ENCODE data around the gene TCERG1. TPM values are rescaled to one million over a fixed set of nuclear protein-coding genes. Genes with fewer than 3 reads are reported as not detected.

Gene TCERG1
- polyA plus RNA-seq, 1 of the 3 experiments (the other 2 are of a cell fraction), result 38.5 TPM

- peak; percentile 76 for TF ChIP-seq CTCF (IDR thresholded peaks at IDR 0.05)
- peak; percentile 3; the same call in 1 of the 2 replicates for TF ChIP-seq TCF12 (IDR thresholded peaks at IDR 0.05)
- peak; percentile 84; the same call in 1 of the 2 replicates for TF ChIP-seq USF1 (IDR thresholded peaks at IDR 0.05; ENCODE audit: borderline replicate concordance, low read depth)
- no peak for TF ChIP-seq NFIC (IDR thresholded peaks at IDR 0.05; ENCODE audit: borderline replicate concordance)
- no peak for TF ChIP-seq GATA2 (CRISPR knock-in tag; IDR thresholded peaks at IDR 0.05)
- no peak for TF ChIP-seq FOSL2 (IDR thresholded peaks at IDR 0.05; ENCODE audit: borderline replicate concordance, low read depth)
- peak; percentile 96 for TF ChIP-seq YY1 (IDR thresholded peaks at IDR 0.05; ENCODE audit: low read depth)
- no peak for TF ChIP-seq RAD21 (IDR thresholded peaks at IDR 0.05; ENCODE audit: low read length)
These were observed at the start of gene TCERG1 (continued) for GRCh38 chr5:146446861-146447733.

- WGBS (ENCODE audit: low lambda C conversion rate), result 51% methylated on average over 4 of the region's 4 CpGs
- Histone ChIP-seq H3K27ac (ENCODE audit: low read depth in 2 of 2, low read length in 1 of 2) (no peak overlapping the region), H3K4me3 (ENCODE audit: low read depth in 2 of 2, low read length in 1 of 2) (no peak overlapping the region), H3F3A (replicated peaks; ENCODE audit: insufficient read depth) (no peaks in the 10 kb centered on the region), H3K4me2 (no peak overlapping the region), H3K9me3 (no peaks in the 10 kb centered on the region), H3K9ac (no peak overlapping the region), H3K79me2 (ENCODE audit: insufficient read depth) (no peaks in the 10 kb centered on the region), H3K27me3 (ENCODE audit: insufficient read depth) (peaks cover 14% of the 10 kb centered on the region; the same call in 1 of the 2 replicates), H4K20me1 (ENCODE audit: insufficient read depth) (no peaks in the 10 kb centered on the region), H3K36me3 (replicated peaks in 1 of 2; ENCODE audit: control insufficient read depth in 1 of 2, insufficient read depth in 2 of 2, low read length in 1 of 2) (no peaks in the 10 kb centered on the region), H2AFZ (ENCODE audit: low read depth) (no peak overlapping the region), H3K4me1 (ENCODE audit: control insufficient read depth in 1 of 2, insufficient read depth in 2 of 2, low read depth in 1 of 2, low read length in 1 of 2) (no peaks in the 10 kb centered on the region), H3K9me2 (no peaks in the 10 kb centered on the region)
- DNase-seq, result no peak
- TF ChIP-seq RCOR1 (IDR thresholded peaks at IDR 0.05; ENCODE audit: low read length) (no peak), ZBTB33 (IDR thresholded peaks at IDR 0.05; ENCODE audit: borderline replicate concordance, low read depth) (no peak), EP300 (IDR thresholded peaks at IDR 0.05; ENCODE audit: borderline replicate concordance in 1 of 2, low read depth in 1 of 2, low read length in 1 of 2) (no peak), MEF2A (IDR thresholded peaks at IDR 0.05; ENCODE audit: borderline replicate concordance, low read depth) (no peak), RXRA (IDR thresholded peaks at IDR 0.05; ENCODE audit: borderline replicate concordance, low read depth) (no peak), RAD21 (IDR thresholded peaks at IDR 0.05; ENCODE audit: low read length) (no peak), SMC3 (IDR thresholded peaks at IDR 0.05; ENCODE audit: low read depth, low read length) (no peak), RFX5 (IDR thresholded peaks at IDR 0.05; ENCODE audit: low read length) (no peak), USF1 (IDR thresholded peaks at IDR 0.05; ENCODE audit: borderline replicate concordance, low read depth) (no peak), POLR2AphosphoS5 (IDR thresholded peaks at IDR 0.05; ENCODE audit: low read depth, low read length) (no peak)
- ChIA-PET POLR2A (no interaction called here), CTCF (interaction anchor here (1.0 kb wide), 1 partner anchor 29 kb away, joined by 3 read pairs; no protein-coding TSS in a partner anchor)
These were observed 48.3 kb upstream of the TCERG1 start for GRCh38 chr5:146398826-146399225.

All from SK-N-SH (cell line).